Naive thymus-derived CD8-positive, alpha-beta T cell (primary cell): ENCODE results near the gene STIM1. TPM values are rescaled to one million over a fixed set of nuclear protein-coding genes. Genes with fewer than 3 reads are reported as not detected.

ENCODE experiments used
- ATAC-seq, 2 donors: fragments of 150-1000 bp; cut with Tn5 transposase in 1 of 2; sonication (Bioruptor Pico), chemical (Tn5 transposase) in 1 of 2; 1 replicate in 1 of 2; 2 replicates in 1 of 2; pipeline ENCODE4 v1.10.0; 2021; ENCODE audit warnings: mild to moderate bottlenecking in 2 of 2, moderate library complexity in 2 of 2
- POLR2A ChIA-PET: fragments of 350-600 bp; sonication (Branson Sonifier 250); formaldehyde crosslinking; loops from one replicate; lab custom pipeline; 2021; ENCODE audit warnings: antibody characterized with exemption; lab: Charles Lee
- DNase-seq, 10 donors: peaks; one replicate each; pipeline versions ENCODE4 v3.0.0 to v3.0.0-alpha.2; 2020 to 2022
- H3K27ac Mint-ChIP-seq, 10 donors: one replicate each; pipeline ENCODE4 v1.8.0; 2020 to 2022; ENCODE audit warnings: mild to moderate bottlenecking in 10 of 10, mixed read lengths in 10 of 10, moderate library complexity in 4 of 10, inconsistent platforms in 1 of 10
- H3K27me3 Mint-ChIP-seq, 5 donors: one replicate each; pipeline ENCODE4 v1.8.0; 2021 to 2022; ENCODE audit warnings: mixed read lengths in 5 of 5
- H3K36me3 Mint-ChIP-seq, 3 donors: one replicate each; pipeline ENCODE4 v1.8.0; 2020 to 2022; ENCODE audit warnings: mixed read lengths in 3 of 3, mild to moderate bottlenecking in 2 of 3, inconsistent platforms in 1 of 3
- H3K4me1 Mint-ChIP-seq, 4 donors: one replicate each; pipeline ENCODE4 v1.8.0; 2021 to 2022; ENCODE audit warnings: mixed read lengths in 4 of 4
- H3K4me3 Mint-ChIP-seq, 10 donors: one replicate each; pipeline ENCODE4 v1.8.0; 2020 to 2022; ENCODE audit warnings: mild to moderate bottlenecking in 10 of 10, mixed read lengths in 10 of 10, moderate library complexity in 6 of 10, inconsistent platforms in 1 of 10
- H3K9me3 Mint-ChIP-seq, 9 donors: one replicate each; pipeline ENCODE4 v1.8.0; 2020 to 2022; ENCODE audit warnings: mixed read lengths in 9 of 9, mild to moderate bottlenecking in 3 of 9, inconsistent platforms in 1 of 9, moderate library complexity in 1 of 9
- polyA plus RNA-seq, 3 donors: library from polyadenylated mRNA; unstranded; fragments of 300-500 nt; fragmentation: Illumina TruSeq; gene quantifications; one replicate each; pipeline ENCODE4 v1.2.3, GENCODE V29; 2021
- total RNA-seq, 8 experiments: library from RNA in 2 of 8; stranded (reverse) in 2 of 8; gene quantifications; one replicate each; pipeline ENCODE4 v1.2.3 and lab custom pipeline; 2021 to 2026

The STIM1 gene
- total and polyA plus RNA-seq, 5 experiments from 2014 or later = 33.4 to 101 (median 39.0) TPM

- peak overlapping the region; percentile 86 to 97 (median 93) for H3K27ac Mint-ChIP-seq
- DNase-seq = peak; percentile 23 to 87 (median 65)
- H3K27me3 Mint-ChIP-seq = no peaks in the 10 kb centered on the region
- ATAC-seq = peak; percentile 93 to 96
- peaks cover 0 to 4% (median 0%) of the 10 kb centered on the region in 3 donors for H3K36me3 Mint-ChIP-seq
- H3K4me3 Mint-ChIP-seq = peak overlapping the region in 9 of 10 donors; percentile 9 to 73 (median 61)
- POLR2A ChIA-PET = interaction anchor here (0.6 to 3.1 kb wide), 10 partner anchors 11 to 114 kb away, joined by 3 to 23 read pairs (median 6); partner anchors contain the start of gene STIM1
- peaks cover 59 to 94% (median 83%) of the 10 kb centered on the region in 4 donors for H3K4me1 Mint-ChIP-seq
- no peaks in the 10 kb centered on the region for H3K9me3 Mint-ChIP-seq
Observed at GRCh38 chr11:3905080-3905953, 49.9 kb downstream of the STIM1 start.

GRCh38 chr11:3906166-3906565 lies 50.7 kb downstream of the STIM1 start:
- Mint-ChIP-seq H3K27ac (peak overlapping the region in 9 of 10 donors; percentile 74 to 97 (median 93)), H3K9me3 (no peaks in the 10 kb centered on the region), H3K4me1 (peaks cover 60 to 93% (median 84%) of the 10 kb centered on the region in 4 donors), H3K4me3 (peak overlapping the region in 2 of 10 donors; percentile 19 to 34), H3K27me3 (no peaks in the 10 kb centered on the region), H3K36me3 (peaks cover 0 to 5% (median 0%) of the 10 kb centered on the region in 3 donors)
- no peak for ATAC-seq
- POLR2A ChIA-PET = interaction anchor here (0.6 to 3.1 kb wide), 9 partner anchors 12 to 114 kb away, joined by 3 to 23 read pairs (median 6); partner anchors contain the start of gene STIM1
- DNase-seq = no peak

GRCh38 chr11:3907590-3907989 lies 52.1 kb downstream of the STIM1 start:
- Mint-ChIP-seq H3K4me1 (peaks cover 53 to 93% (median 83%) of the 10 kb centered on the region in 4 donors), H3K27me3 (no peaks in the 10 kb centered on the region), H3K27ac (peak overlapping the region; percentile 34 to 86 (median 63)), H3K4me3 (peak overlapping the region in 5 of 10 donors; percentile 4 to 49 (median 11)), H3K36me3 (peaks cover 0 to 8% (median 0%) of the 10 kb centered on the region in 3 donors), H3K9me3 (no peaks in the 10 kb centered on the region)
- DNase-seq (no peak), ATAC-seq (no peak)
- POLR2A ChIA-PET = no interaction called here

DNA sequence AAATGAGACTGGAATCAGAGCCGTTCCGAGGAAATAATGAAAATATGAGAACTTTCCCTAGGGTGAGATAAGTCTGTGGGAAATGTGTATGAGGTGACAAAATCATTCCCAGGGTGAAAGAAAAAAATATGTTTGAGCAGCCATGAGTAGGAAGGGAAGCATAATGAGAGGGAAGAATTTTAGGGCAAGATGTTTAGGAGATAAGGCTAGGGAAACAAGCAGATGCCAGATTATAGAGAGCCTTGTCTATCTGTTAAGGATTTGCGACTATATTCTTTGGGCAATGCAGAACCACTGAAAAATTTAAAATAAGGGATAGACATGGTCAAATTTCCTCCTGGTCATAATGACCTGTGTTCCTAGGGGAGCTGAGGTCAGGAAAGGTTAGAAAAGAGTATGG lies 54.4 kb downstream of the STIM1 start:
- Mint-ChIP-seq H3K36me3 (peaks cover 0 to 8% (median 0%) of the 10 kb centered on the region in 3 donors), H3K27ac (peak overlapping the region; percentile 33 to 85 (median 78)), H3K4me1 (peaks cover 46 to 89% (median 82%) of the 10 kb centered on the region in 4 donors), H3K4me3 (peak overlapping the region in 1 of 10 donors; percentile 4), H3K27me3 (no peaks in the 10 kb centered on the region), H3K9me3 (no peaks in the 10 kb centered on the region)
- ATAC-seq = no peak
- POLR2A ChIA-PET = no interaction called here
- no peak for DNase-seq

DNA sequence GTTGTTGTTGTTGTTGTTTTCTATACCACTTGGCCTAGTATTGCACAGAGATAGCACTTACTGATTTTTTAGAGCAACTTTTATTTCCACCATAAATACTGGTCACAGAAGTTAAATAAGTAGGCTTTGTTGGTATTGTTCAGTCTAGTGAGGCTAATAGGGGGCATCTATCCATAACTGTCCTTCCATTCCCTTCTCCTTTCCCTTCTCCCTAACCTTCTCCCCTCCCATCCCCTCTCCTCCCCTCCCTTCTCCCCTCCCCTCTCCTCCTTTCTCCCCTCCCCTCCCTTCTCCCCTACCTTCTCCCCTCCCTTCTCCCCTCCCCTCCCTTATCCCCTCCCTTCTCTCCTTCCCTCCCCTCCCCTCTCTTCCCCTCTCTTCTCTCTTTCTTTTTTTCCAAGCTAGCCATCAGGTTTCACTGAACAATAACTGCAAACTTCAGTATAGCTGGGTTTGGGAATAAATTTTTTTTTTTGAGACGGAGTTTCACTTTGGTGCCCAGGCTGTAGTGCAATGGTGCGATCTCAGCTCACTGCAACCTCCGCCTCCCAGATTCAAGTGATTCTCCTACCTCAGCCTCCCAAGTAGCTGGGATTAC lies 56.5 kb downstream of the STIM1 start:
- H3K4me3 Mint-ChIP-seq = peak overlapping the region in 2 of 10 donors; percentile 0 to 7
- H3K36me3 Mint-ChIP-seq = peaks cover 0 to 8% (median 0%) of the 10 kb centered on the region in 3 donors
- POLR2A ChIA-PET = interaction anchor here (1.2 kb wide), 1 partner anchor 56 kb away, joined by 3 read pairs; no protein-coding TSS in a partner anchor
- H3K27me3 Mint-ChIP-seq = no peaks in the 10 kb centered on the region
- H3K9me3 Mint-ChIP-seq = no peaks in the 10 kb centered on the region
- no peak for DNase-seq
- peaks cover 34 to 89% (median 75%) of the 10 kb centered on the region in 4 donors for H3K4me1 Mint-ChIP-seq
- ATAC-seq = peak in 1 of 2 donors; percentile 8
- peak overlapping the region; percentile 69 to 93 (median 84) for H3K27ac Mint-ChIP-seq

GRCh38 chr11:3913921-3914320 lies 58.5 kb downstream of the STIM1 start:
- POLR2A ChIA-PET = interaction anchor here (1.0 to 1.3 kb wide), 2 partner anchors 59 to 72 kb away, joined by 3 read pairs; partner anchors contain the start of gene STIM1
- Mint-ChIP-seq H3K4me1 (peaks cover 36 to 93% (median 80%) of the 10 kb centered on the region in 4 donors), H3K9me3 (no peaks in the 10 kb centered on the region), H3K27ac (peak overlapping the region in 6 of 10 donors; percentile 49 to 76 (median 57)), H3K27me3 (no peaks in the 10 kb centered on the region), H3K4me3 (no peak overlapping the region), H3K36me3 (peaks cover 0 to 12% (median 0%) of the 10 kb centered on the region in 3 donors)
- no peak for ATAC-seq
- DNase-seq = no peak

- DNase-seq (no peak), ATAC-seq (peak in 1 of 2 donors; percentile 49)
- H3K4me3 Mint-ChIP-seq = peak overlapping the region in 2 of 10 donors; percentile 21 to 42
- H3K27me3 Mint-ChIP-seq = no peaks in the 10 kb centered on the region
- H3K9me3 Mint-ChIP-seq = no peaks in the 10 kb centered on the region
- peaks cover 36 to 95% (median 83%) of the 10 kb centered on the region in 4 donors for H3K4me1 Mint-ChIP-seq
- H3K27ac Mint-ChIP-seq = peak overlapping the region in 7 of 10 donors; percentile 6 to 74 (median 49)
- POLR2A ChIA-PET = no interaction called here
- peaks cover 0 to 10% (median 0%) of the 10 kb centered on the region in 3 donors for H3K36me3 Mint-ChIP-seq
Observed at GRCh38 chr11:3914805-3915204, 59.3 kb downstream of the STIM1 start.

GRCh38 chr11:3916962-3917361 lies 61.5 kb downstream of the STIM1 start:
- Mint-ChIP-seq H3K9me3 (no peaks in the 10 kb centered on the region), H3K36me3 (peaks cover 0 to 6% (median 0%) of the 10 kb centered on the region in 3 donors), H3K27me3 (no peaks in the 10 kb centered on the region), H3K4me1 (peaks cover 25 to 95% (median 83%) of the 10 kb centered on the region in 4 donors), H3K4me3 (peak overlapping the region in 7 of 10 donors; percentile 13 to 70 (median 34)), H3K27ac (peak overlapping the region in 9 of 10 donors; percentile 37 to 94 (median 84))
- POLR2A ChIA-PET = interaction anchor here (0.7 to 0.8 kb wide), 2 partner anchors 23 to 56 kb away, joined by 3 to 5 read pairs; no protein-coding TSS in a partner anchor
- DNase-seq = no peak
- peak; percentile 35 to 42 for ATAC-seq

- POLR2A ChIA-PET = no interaction called here
- ATAC-seq (peak; percentile 61 to 91), DNase-seq (peak in 6 of 10 donors; percentile 16 to 78 (median 28))
- peak overlapping the region in 7 of 10 donors; percentile 16 to 81 (median 58) for H3K27ac Mint-ChIP-seq
- no peaks in the 10 kb centered on the region for H3K9me3 Mint-ChIP-seq
- peak overlapping the region in 7 of 10 donors; percentile 35 to 68 (median 46) for H3K4me3 Mint-ChIP-seq
- peaks cover 0 to 14% (median 0%) of the 10 kb centered on the region in 3 donors for H3K36me3 Mint-ChIP-seq
- no peaks in the 10 kb centered on the region for H3K27me3 Mint-ChIP-seq
- H3K4me1 Mint-ChIP-seq = peaks cover 20 to 77% (median 61%) of the 10 kb centered on the region in 4 donors
Observed at GRCh38 chr11:3920148-3920852, 64.8 kb downstream of the STIM1 start.

DNA sequence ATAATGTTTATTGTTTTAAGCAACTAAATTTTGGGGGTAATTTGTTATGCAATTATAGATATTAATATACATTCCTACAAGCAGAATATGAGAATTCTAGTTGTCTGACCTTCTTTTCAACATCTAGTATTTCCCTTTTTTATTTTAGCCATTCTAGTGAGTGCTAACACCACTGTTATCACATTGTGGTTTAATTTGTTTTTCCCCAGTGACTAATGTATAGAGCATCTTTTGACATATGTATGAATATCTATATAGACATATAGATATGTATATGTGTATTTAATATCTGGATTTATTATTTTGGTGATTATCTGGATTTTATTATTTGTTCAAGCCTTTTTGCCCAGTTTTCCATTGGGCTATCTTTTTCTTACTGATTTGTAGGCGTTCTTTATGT lies 66.6 kb downstream of the STIM1 start:
- H3K27me3 Mint-ChIP-seq = no peaks in the 10 kb centered on the region
- H3K9me3 Mint-ChIP-seq = no peaks in the 10 kb centered on the region
- ATAC-seq (no peak), DNase-seq (no peak)
- POLR2A ChIA-PET = interaction anchor here (1.2 kb wide), 1 partner anchor 16 kb away, joined by 3 read pairs; no protein-coding TSS in a partner anchor
- H3K27ac Mint-ChIP-seq = peak overlapping the region in 3 of 10 donors; percentile 11 to 59 (median 15)
- peaks cover 20 to 68% (median 58%) of the 10 kb centered on the region in 4 donors for H3K4me1 Mint-ChIP-seq
- no peak overlapping the region for H3K4me3 Mint-ChIP-seq
- peaks cover 0 to 14% (median 0%) of the 10 kb centered on the region in 3 donors for H3K36me3 Mint-ChIP-seq

GRCh38 chr11:3925513-3925912 lies 70.0 kb downstream of the STIM1 start:
- H3K27me3 Mint-ChIP-seq = no peaks in the 10 kb centered on the region
- ATAC-seq (no peak), DNase-seq (no peak)
- H3K4me1 Mint-ChIP-seq = peaks cover 14 to 68% (median 58%) of the 10 kb centered on the region in 4 donors
- H3K4me3 Mint-ChIP-seq = no peak overlapping the region
- H3K27ac Mint-ChIP-seq = no peak overlapping the region
- H3K9me3 Mint-ChIP-seq = no peaks in the 10 kb centered on the region
- POLR2A ChIA-PET = interaction anchor here (1.1 to 1.4 kb wide), 2 partner anchors 17 to 66 kb away, joined by 3 read pairs; no protein-coding TSS in a partner anchor
- peaks cover 0 to 27% (median 1%) of the 10 kb centered on the region in 3 donors for H3K36me3 Mint-ChIP-seq
